GM23338 (cell line): ENCODE results near the gene CYS1. TPM values are rescaled to one million over a fixed set of nuclear protein-coding genes. Genes with fewer than 3 reads are reported as not detected.

Source experiments
- ATAC-seq: fragments of 200-7000 bp; cut with Tn5 transposase; 3 replicates; pipeline ENCODE4 v1.9.1; 2020
- DNase-seq: peaks from one replicate; pipeline ENCODE4 v3.0.0-alpha.2; 2015; ENCODE audit warnings: low spot score
- H2AFZ ChIP-seq: fragments of 200-600 bp; sonication (generic); 2 replicates; pipeline ENCODE4 v1.8.0; 2016; ENCODE audit warnings: antibody characterized with exemption, mild to moderate bottlenecking, moderate library complexity
- H3F3A ChIP-seq: fragments of 200-600 bp; sonication (generic); replicated peaks from 2 replicates; pipeline ENCODE4 v1.8.0; 2017; ENCODE audit warnings: antibody characterized with exemption, mixed run types, low read depth
- H3K27ac ChIP-seq: fragments of 200-600 bp; sonication (generic); 2 replicates; pipeline ENCODE4 v1.6.1; 2016; ENCODE audit warnings: low read depth
- H3K27me3 ChIP-seq: fragments of 200-600 bp; sonication (generic); 2 replicates; pipeline ENCODE4 v1.8.0; 2016; ENCODE audit warnings: mild to moderate bottlenecking, mixed run types, moderate library complexity; ENCODE audit not compliant: insufficient read depth
- H3K36me3 ChIP-seq: fragments of 200-600 bp; sonication (generic); 2 replicates; pipeline ENCODE4 v1.8.0; 2016; ENCODE audit warnings: mild to moderate bottlenecking; ENCODE audit not compliant: insufficient read depth
- H3K4me1 ChIP-seq: fragments of 200-600 bp; sonication (generic); 2 replicates; pipeline ENCODE4 v1.8.0; 2016; ENCODE audit warnings: mild to moderate bottlenecking, moderate library complexity; ENCODE audit not compliant: insufficient read depth
- H3K4me2 ChIP-seq: fragments of 200-600 bp; sonication (generic); 2 replicates; pipeline ENCODE4 v1.7.1; 2017; ENCODE audit warnings: mixed run types
- H3K4me3 ChIP-seq: fragments of 200-600 bp; sonication (generic); 2 replicates; pipeline ENCODE4 v1.6.1; 2016; ENCODE audit warnings: mixed run types
- H3K79me2 ChIP-seq: fragments of 200-600 bp; sonication (generic); replicated peaks from 2 replicates; pipeline ENCODE4 v1.8.0; 2017; ENCODE audit warnings: mild to moderate bottlenecking; ENCODE audit not compliant: insufficient read depth
- H3K9me2 ChIP-seq: fragments of 200-600 bp; sonication (generic); 2 replicates; pipeline ENCODE4 v1.8.0; 2017; ENCODE audit not compliant: insufficient read depth
- H4K20me1 ChIP-seq: fragments of 200-600 bp; sonication (generic); replicated peaks from 2 replicates; pipeline ENCODE4 v1.8.0; 2017; ENCODE audit warnings: mild to moderate bottlenecking; ENCODE audit not compliant: insufficient read depth
- H3K27ac Mint-ChIP-seq: 2 replicates; pipeline ENCODE4 v1.8.0; 2020; ENCODE audit warnings: inconsistent platforms, mild to moderate bottlenecking, moderate library complexity, mixed read lengths
- H3K27me3 Mint-ChIP-seq: 3 replicates; pipeline ENCODE4 v1.8.0; 2022; ENCODE audit warnings: low read depth, mild to moderate bottlenecking, moderate library complexity, mixed read lengths, inconsistent platforms; ENCODE audit not compliant: insufficient read depth, poor library complexity
- H3K36me3 Mint-ChIP-seq: 3 replicates; pipeline ENCODE4 v1.8.0; 2021; ENCODE audit warnings: low read depth, mild to moderate bottlenecking, inconsistent platforms, moderate library complexity, mixed read lengths
- H3K4me1 Mint-ChIP-seq: 3 replicates; pipeline ENCODE4 v1.8.0; 2020; ENCODE audit warnings: mild to moderate bottlenecking, inconsistent platforms, mixed read lengths
- H3K4me3 Mint-ChIP-seq: 3 replicates; pipeline ENCODE4 v1.8.0; 2021; ENCODE audit warnings: moderate library complexity, mild to moderate bottlenecking, inconsistent platforms, mixed read lengths
- H3K9me3 Mint-ChIP-seq: 3 replicates; pipeline ENCODE4 v1.8.0; 2020; ENCODE audit warnings: moderate library complexity, mild to moderate bottlenecking, inconsistent platforms, mixed read lengths
- CREB1 ChIP-seq: fragments of 250-450 bp; sonication (Bioruptor Pico); IDR thresholded peaks from 2 replicates; pipeline ENCODE4 v1.5.0; 2020; ENCODE audit warnings: low read depth, mild to moderate bottlenecking, moderate library complexity
- ETS1 ChIP-seq: IDR thresholded peaks from 2 replicates; pipeline ENCODE4 v1.6.1; 2016; ENCODE audit warnings: antibody characterized with exemption
- EZH2 ChIP-seq: fragments of 200-600 bp; sonication (generic); IDR thresholded peaks from one replicate; pipeline ENCODE4 v1.8.0; 2017; ENCODE audit warnings: antibody characterized with exemption, mild to moderate bottlenecking, low read depth; ENCODE audit not compliant: unreplicated experiment
- EZH2phosphoT487 ChIP-seq: fragments of 200-600 bp; sonication (generic); IDR thresholded peaks from one replicate; pipeline ENCODE4 v1.8.1; 2018; ENCODE audit warnings: antibody characterized with exemption; ENCODE audit not compliant: unreplicated experiment
- JUNB ChIP-seq: IDR thresholded peaks from one replicate; pipeline ENCODE4 v1.6.1; 2016; ENCODE audit warnings: antibody characterized with exemption; ENCODE audit not compliant: unreplicated experiment
- NANOG ChIP-seq: IDR thresholded peaks from 2 replicates; pipeline ENCODE4 v1.6.1; 2016; ENCODE audit warnings: antibody characterized with exemption, borderline replicate concordance
- POLR2AphosphoS5 ChIP-seq: IDR thresholded peaks from 2 replicates; pipeline ENCODE4 v1.6.1; 2016; ENCODE audit warnings: antibody characterized with exemption, low read depth
- STAT1 ChIP-seq: IDR thresholded peaks from one replicate; pipeline ENCODE4 v1.6.1; 2016; ENCODE audit warnings: antibody characterized with exemption; ENCODE audit not compliant: unreplicated experiment
- ZNF114 ChIP-seq: fragments of 250-450 bp; sonication (Bioruptor Pico); IDR thresholded peaks from 2 replicates; pipeline ENCODE4 v1.5.0; 2020; ENCODE audit warnings: mild to moderate bottlenecking, moderate library complexity
- ZNF331 ChIP-seq: fragments of 250-450 bp; sonication (Bioruptor Pico); IDR thresholded peaks from 2 replicates; pipeline ENCODE4 v1.5.0; 2020; ENCODE audit warnings: low read depth, mild to moderate bottlenecking, moderate library complexity
- ZNF462 ChIP-seq: fragments of 250-450 bp; sonication (Bioruptor Pico); IDR thresholded peaks from 2 replicates; pipeline ENCODE4 v1.5.0; 2020; ENCODE audit warnings: mild to moderate bottlenecking, moderate library complexity
- polyA plus RNA-seq: library from polyadenylated mRNA; unstranded; fragments of >200 nt; fragmentation: Nextera tagmentation; extraction: Ambion mirVana; gene quantifications from 2 replicates; pipeline ENCODE4 v1.2.1, GENCODE V29; 2016
- total RNA-seq: library from RNA; depleted of rRNA; stranded (reverse); fragments of >200 nt; shearing (Covaris generic); gene quantifications from 2 replicates; pipeline ENCODE4 v1.2.3, GENCODE V29; 2014
- TF ChIP-seq, protein P1 (sequence below): IDR thresholded peaks from one replicate; pipeline ENCODE4 v1.6.1; 2018; ENCODE audit warnings: antibody characterized with exemption; ENCODE audit not compliant: unreplicated experiment

Gene CYS1
- total and polyA plus RNA-seq, 2 experiments from 2014 or later = 0.31 to 0.32 TPM

DNA sequence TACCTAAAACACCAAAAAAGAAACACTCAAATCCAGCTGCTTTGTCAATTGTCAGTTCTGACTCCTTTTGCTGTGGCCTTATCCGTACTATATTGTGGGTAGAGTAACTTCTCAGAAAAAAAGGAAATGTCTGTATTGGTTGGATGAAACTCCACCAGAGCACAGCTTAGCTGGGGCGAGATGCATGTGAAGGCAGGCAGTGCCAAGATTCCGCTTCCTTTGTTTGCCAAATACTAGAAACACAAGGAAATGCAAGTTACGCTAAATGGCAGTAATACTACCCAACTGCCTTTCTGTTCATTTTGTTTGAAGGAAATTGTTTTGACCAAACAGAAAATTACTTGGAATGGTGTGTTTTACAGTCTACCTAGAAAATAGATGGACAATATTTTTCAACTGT is 26.9 kb downstream of the CYS1 start:
- no peaks in the 10 kb centered on the region for H3K79me2 ChIP-seq
- no peaks in the 10 kb centered on the region for H3K9me2 ChIP-seq
- no peak overlapping the region for H3K4me3 ChIP-seq
- no peaks in the 10 kb centered on the region for H3K27me3 ChIP-seq
- Mint-ChIP-seq H3K4me1 (peaks cover 27% of the 10 kb centered on the region), H3K9me3 (no peaks in the 10 kb centered on the region), H3K27ac (no peak overlapping the region), H3K36me3 (peaks cover 7% of the 10 kb centered on the region; the same call in 2 of the 3 replicates), H3K27me3 (peaks cover 7% of the 10 kb centered on the region), H3K4me3 (no peak overlapping the region)
- H3K27ac ChIP-seq = no peak overlapping the region
- H3K4me1 ChIP-seq = peaks cover 11% of the 10 kb centered on the region; the same call in 1 of the 2 replicates
- H2AFZ ChIP-seq = no peak overlapping the region
- H4K20me1 ChIP-seq = peaks cover 7% of the 10 kb centered on the region
- no peak overlapping the region for H3K4me2 ChIP-seq
- H3K36me3 ChIP-seq = no peaks in the 10 kb centered on the region
- DNase-seq = no peak
- TF ChIP-seq EZH2phosphoT487 (no peak), ZNF114 (CRISPR knock-in tag) (no peak), STAT1 (no peak), ZNF462 (CRISPR knock-in tag) (no peak), CREB1 (CRISPR knock-in tag) (no peak), ETS1 (no peak), POLR2AphosphoS5 (no peak), JUNB (no peak), NANOG (no peak), EZH2 (no peak), ZNF331 (CRISPR knock-in tag) (no peak)
- TF ChIP-seq, protein P1, sequence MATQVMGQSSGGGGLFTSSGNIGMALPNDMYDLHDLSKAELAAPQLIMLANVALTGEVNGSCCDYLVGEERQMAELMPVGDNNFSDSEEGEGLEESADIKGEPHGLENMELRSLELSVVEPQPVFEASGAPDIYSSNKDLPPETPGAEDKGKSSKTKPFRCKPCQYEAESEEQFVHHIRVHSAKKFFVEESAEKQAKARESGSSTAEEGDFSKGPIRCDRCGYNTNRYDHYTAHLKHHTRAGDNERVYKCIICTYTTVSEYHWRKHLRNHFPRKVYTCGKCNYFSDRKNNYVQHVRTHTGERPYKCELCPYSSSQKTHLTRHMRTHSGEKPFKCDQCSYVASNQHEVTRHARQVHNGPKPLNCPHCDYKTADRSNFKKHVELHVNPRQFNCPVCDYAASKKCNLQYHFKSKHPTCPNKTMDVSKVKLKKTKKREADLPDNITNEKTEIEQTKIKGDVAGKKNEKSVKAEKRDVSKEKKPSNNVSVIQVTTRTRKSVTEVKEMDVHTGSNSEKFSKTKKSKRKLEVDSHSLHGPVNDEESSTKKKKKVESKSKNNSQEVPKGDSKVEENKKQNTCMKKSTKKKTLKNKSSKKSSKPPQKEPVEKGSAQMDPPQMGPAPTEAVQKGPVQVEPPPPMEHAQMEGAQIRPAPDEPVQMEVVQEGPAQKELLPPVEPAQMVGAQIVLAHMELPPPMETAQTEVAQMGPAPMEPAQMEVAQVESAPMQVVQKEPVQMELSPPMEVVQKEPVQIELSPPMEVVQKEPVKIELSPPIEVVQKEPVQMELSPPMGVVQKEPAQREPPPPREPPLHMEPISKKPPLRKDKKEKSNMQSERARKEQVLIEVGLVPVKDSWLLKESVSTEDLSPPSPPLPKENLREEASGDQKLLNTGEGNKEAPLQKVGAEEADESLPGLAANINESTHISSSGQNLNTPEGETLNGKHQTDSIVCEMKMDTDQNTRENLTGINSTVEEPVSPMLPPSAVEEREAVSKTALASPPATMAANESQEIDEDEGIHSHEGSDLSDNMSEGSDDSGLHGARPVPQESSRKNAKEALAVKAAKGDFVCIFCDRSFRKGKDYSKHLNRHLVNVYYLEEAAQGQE = no peak
- H3F3A ChIP-seq = peaks cover 13% of the 10 kb centered on the region; the same call in 1 of the 2 replicates
- no peak for ATAC-seq
